ENCODE measurements around the gene FLVCR2.
A peak's percentile ranks its signal among the peaks of the same experiment; 100 is the strongest.

The FLVCR2 gene

GRCh38 chr14:75660238-75660629 is 81.8 kb downstream of the FLVCR2 start:
- H3K9me3 ChIP-seq (ENCODE audit: low read depth, low read length), result no peaks in the 10 kb centered on the region
- peaks cover 53% of the 10 kb centered on the region for H3K36me3 ChIP-seq (ENCODE audit: insufficient read depth, low read length)
- DNase-seq (ENCODE audit: low read depth, low spot score), result no peak
- TF ChIP-seq EZH2 (IDR thresholded peaks at IDR 0.05) (no peak), FOXP2 (optimal IDR thresholded peaks at IDR 0.05; ENCODE audit: control extremely low read depth, extremely low read length, insufficient read depth) (no peak), POLR2AphosphoS5 (IDR thresholded peaks at IDR 0.05; ENCODE audit: borderline replicate concordance, low read depth, low read length) (no peak)
- H3K27ac ChIP-seq, result no peak overlapping the region
- peak overlapping the region; percentile 78 for H3K4me3 ChIP-seq
- H3K9ac ChIP-seq (ENCODE audit: insufficient read length), result peak overlapping the region; percentile 53

- peak; percentile 78 for TF ChIP-seq POLR2AphosphoS5 (IDR thresholded peaks at IDR 0.05; ENCODE audit: borderline replicate concordance, low read depth, low read length)
- no peak for TF ChIP-seq EZH2 (IDR thresholded peaks at IDR 0.05)
- DNase-seq (ENCODE audit: low read depth, low spot score), result peak; percentile 95
- peak within 1 kb of the TSS; percentile 63 for H3K27ac ChIP-seq
Measured at GRCh38 chr14:75660630-75661498, 82.4 kb downstream of the FLVCR2 start, which contains the start of the genes ERG28 and TTLL5. Gene ERG28, minus strand, starts transcription at chr14:75660876. Its CDS starts 3,374 bp downstream, at chr14:75657502. Gene TTLL5, plus strand, starts transcription at chr14:75661246. Its CDS starts 1,904 bp downstream, at chr14:75663150.

DNA sequence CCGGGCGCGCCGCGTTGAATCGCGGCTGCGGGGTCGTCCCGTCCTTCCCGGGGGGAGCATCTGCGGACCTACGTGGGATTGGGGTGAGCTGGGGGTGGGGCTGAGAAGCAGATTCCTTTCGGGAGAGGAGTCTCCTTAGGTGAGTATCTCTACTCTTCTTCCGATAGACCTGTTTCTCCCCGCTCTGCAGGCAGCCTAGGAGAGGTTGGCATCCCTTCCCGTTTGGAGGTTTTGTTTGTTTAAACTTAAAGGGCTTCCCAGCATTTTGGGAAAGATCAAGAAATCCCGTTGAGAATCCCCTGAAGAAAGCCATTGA is 83.0 kb downstream of the FLVCR2 start:
- Histone ChIP-seq H3K27ac (no peak overlapping the region), H3K9me3 (ENCODE audit: low read depth, low read length) (no peaks in the 10 kb centered on the region), H3K9ac (ENCODE audit: insufficient read length) (peak overlapping the region; percentile 74), H3K4me3 (peak overlapping the region; percentile 78), H3K36me3 (ENCODE audit: insufficient read depth, low read length) (peaks cover 43% of the 10 kb centered on the region)
- DNase-seq (ENCODE audit: low read depth, low spot score), result no peak
- TF ChIP-seq POLR2AphosphoS5 (IDR thresholded peaks at IDR 0.05; ENCODE audit: borderline replicate concordance, low read depth, low read length) (no peak), FOXP2 (optimal IDR thresholded peaks at IDR 0.05; ENCODE audit: control extremely low read depth, extremely low read length, insufficient read depth) (no peak), EZH2 (IDR thresholded peaks at IDR 0.05) (no peak)

More at GRCh38 chr14:75660630-75661498, 82.4 kb downstream of the FLVCR2 start, which contains the start of the genes ERG28 and TTLL5:
- Histone ChIP-seq H3K36me3 (ENCODE audit: insufficient read depth, low read length) (peaks cover 48% of the 10 kb centered on the region), H3K4me3 (peak within 1 kb of the TSS; percentile 78), H3K9me3 (ENCODE audit: low read depth, low read length) (no peaks in the 10 kb centered on the region), H3K9ac (ENCODE audit: insufficient read length) (peak within 1 kb of the TSS; percentile 74)

GRCh38 chr14:75662966-75663365 is 84.5 kb downstream of the FLVCR2 start:
- DNase-seq (ENCODE audit: low read depth, low spot score), result no peak
- Histone ChIP-seq H3K36me3 (ENCODE audit: insufficient read depth, low read length) (peaks cover 30% of the 10 kb centered on the region), H3K9ac (ENCODE audit: insufficient read length) (no peak overlapping the region), H3K27ac (no peak overlapping the region), H3K4me3 (peak overlapping the region; percentile 15; the same call in 1 of the 2 replicates), H3K9me3 (ENCODE audit: low read depth, low read length) (no peaks in the 10 kb centered on the region)
- TF ChIP-seq EZH2 (IDR thresholded peaks at IDR 0.05) (no peak), POLR2AphosphoS5 (IDR thresholded peaks at IDR 0.05; ENCODE audit: borderline replicate concordance, low read depth, low read length) (no peak), FOXP2 (optimal IDR thresholded peaks at IDR 0.05; ENCODE audit: control extremely low read depth, extremely low read length, insufficient read depth) (no peak)

- Histone ChIP-seq H3K4me3 (no peak overlapping the region), H3K36me3 (ENCODE audit: insufficient read depth, low read length) (peaks cover 56% of the 10 kb centered on the region), H3K9me3 (ENCODE audit: low read depth, low read length) (no peaks in the 10 kb centered on the region), H3K9ac (ENCODE audit: insufficient read length) (no peak overlapping the region), H3K27ac (no peak overlapping the region)
- TF ChIP-seq EZH2 (IDR thresholded peaks at IDR 0.05), result no peak
- no peak for TF ChIP-seq FOXP2 (optimal IDR thresholded peaks at IDR 0.05; ENCODE audit: control extremely low read depth, extremely low read length, insufficient read depth)
- no peak for TF ChIP-seq POLR2AphosphoS5 (IDR thresholded peaks at IDR 0.05; ENCODE audit: borderline replicate concordance, low read depth, low read length)
- no peak for DNase-seq (ENCODE audit: low read depth, low spot score)
Measured at GRCh38 chr14:75667099-75667765, 88.8 kb downstream of the FLVCR2 start.

GRCh38 chr14:75672605-75673192 is 94.3 kb downstream of the FLVCR2 start:
- no peak for TF ChIP-seq FOXP2 (optimal IDR thresholded peaks at IDR 0.05; ENCODE audit: control extremely low read depth, extremely low read length, insufficient read depth)
- no peak for TF ChIP-seq POLR2AphosphoS5 (IDR thresholded peaks at IDR 0.05; ENCODE audit: borderline replicate concordance, low read depth, low read length)
- TF ChIP-seq EZH2 (IDR thresholded peaks at IDR 0.05), result no peak
- no peak for DNase-seq (ENCODE audit: low read depth, low spot score)
- Histone ChIP-seq H3K9ac (ENCODE audit: insufficient read length) (no peak overlapping the region), H3K4me3 (no peak overlapping the region), H3K9me3 (ENCODE audit: low read depth, low read length) (no peaks in the 10 kb centered on the region), H3K36me3 (ENCODE audit: insufficient read depth, low read length) (peaks cover 49% of the 10 kb centered on the region), H3K27ac (no peak overlapping the region)

DNA sequence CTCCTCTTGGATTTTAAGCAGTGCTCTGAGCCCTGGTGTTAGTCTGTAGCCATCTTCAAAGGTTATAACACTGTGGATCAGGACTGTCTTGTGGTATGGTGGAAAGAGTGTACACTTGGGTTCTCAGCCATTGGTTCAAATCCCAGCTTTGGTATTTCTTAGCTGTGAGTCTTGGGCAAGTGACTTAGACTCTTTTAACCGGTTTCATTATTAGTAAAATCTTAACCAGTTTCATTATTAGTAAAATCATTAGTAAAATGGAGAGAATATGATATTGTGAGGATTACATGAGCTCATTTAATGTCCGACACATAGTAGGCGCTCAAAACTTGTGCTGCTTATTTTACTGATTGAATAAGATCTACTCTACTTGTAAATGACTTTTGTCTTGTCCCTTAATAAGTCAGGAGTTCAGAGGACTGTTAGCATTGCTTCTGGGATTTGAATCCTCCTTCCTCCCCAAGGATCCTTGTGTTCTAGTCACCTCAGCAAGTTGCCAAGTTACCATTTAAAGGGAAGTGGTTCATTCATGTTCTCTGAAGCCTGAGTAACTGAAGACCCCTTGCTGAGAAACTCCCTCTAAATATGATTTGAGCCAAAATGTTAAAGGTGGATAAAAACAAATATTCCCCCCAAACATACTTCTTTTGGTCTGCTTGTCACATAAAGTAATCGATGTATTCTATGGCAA is 95.1 kb downstream of the FLVCR2 start:
- Histone ChIP-seq H3K9ac (ENCODE audit: insufficient read length) (no peak overlapping the region), H3K9me3 (ENCODE audit: low read depth, low read length) (no peaks in the 10 kb centered on the region), H3K36me3 (ENCODE audit: insufficient read depth, low read length) (peaks cover 49% of the 10 kb centered on the region), H3K4me3 (no peak overlapping the region), H3K27ac (no peak overlapping the region)
- no peak for DNase-seq (ENCODE audit: low read depth, low spot score)
- TF ChIP-seq POLR2AphosphoS5 (IDR thresholded peaks at IDR 0.05; ENCODE audit: borderline replicate concordance, low read depth, low read length) (no peak), EZH2 (IDR thresholded peaks at IDR 0.05) (no peak), FOXP2 (optimal IDR thresholded peaks at IDR 0.05; ENCODE audit: control extremely low read depth, extremely low read length, insufficient read depth) (no peak)

Measured in SK-N-MC (cell line).